Vagina (tissue), 2 donors: Measurements from ENCODE around the gene TMEM154. TPM values are rescaled to one million over a fixed set of nuclear protein-coding genes. Genes with fewer than 3 reads are reported as not detected.

Experiments
- DNase-seq, 2 donors: peaks; one replicate each; pipeline ENCODE4 v3.0.0-alpha.2; 2017; ENCODE audit errors: extremely low spot score in 2 of 2
- H3K27ac ChIP-seq: fragments of 200-600 bp; sonication (generic); one replicate; pipeline ENCODE4 v1.5.1; 2019
- H3K27me3 ChIP-seq: fragments of 200-600 bp; sonication (generic); one replicate; pipeline ENCODE4 v1.5.1; 2019
- H3K36me3 ChIP-seq, 2 donors: fragments of 200-600 bp; sonication (generic); one replicate each; pipeline ENCODE4 v1.5.1; 2017 to 2019
- H3K4me1 ChIP-seq: fragments of 200-600 bp; sonication (generic); one replicate; pipeline ENCODE4 v1.5.1; 2019
- H3K4me3 ChIP-seq, 2 donors: fragments of 200-600 bp; sonication (generic); 1 replicate in 1 of 2; 2 replicates in 1 of 2; pipeline ENCODE4 v1.5.1; 2016 to 2019
- H3K9me3 ChIP-seq: fragments of 200-600 bp; sonication (generic); one replicate; pipeline ENCODE4 v1.5.1; 2019
- POLR2A ChIP-seq, 2 donors: fragments of 450-650 bp; IDR thresholded peaks; one replicate each; pipeline ENCODE4 v1.6.1; 2017; ENCODE audit warnings: antibody characterized with exemption in 2 of 2, mild to moderate bottlenecking in 2 of 2, moderate library complexity in 2 of 2
- POLR2AphosphoS5 ChIP-seq, 2 donors: sonication (generic); formaldehyde crosslinking; IDR thresholded peaks; one replicate each; pipeline ENCODE4 v1.9.0; 2017; ENCODE audit warnings: antibody characterized with exemption in 2 of 2, mild to moderate bottlenecking in 2 of 2, low read depth in 1 of 2; ENCODE audit not compliant: insufficient read depth in 1 of 2
- intact Hi-C: fragments of 100-400 bp; cut with DNase I; formaldehyde crosslinking; loops from one replicate; pipeline ENCODE4 v1.15.1; 2023
- total RNA-seq: library from RNA; depleted of rRNA; stranded (reverse); fragments of >200 nt; gene quantifications from one replicate; pipeline ENCODE4 v1.2.3, GENCODE V29; 2016
- TF ChIP-seq, protein P1 (sequence below), 3 experiments: fragments of 450-650 bp in 2 of 3; fragments of 200-600 bp in 1 of 3; sonication (generic) in 1 of 3; IDR thresholded peaks; one replicate each; pipeline ENCODE4 v1.5.1; 2017 to 2019; ENCODE audit warnings: antibody characterized with exemption in 3 of 3, mild to moderate bottlenecking in 2 of 3, moderate library complexity in 2 of 3

Gene TMEM154
- total RNA-seq, 1 donor from 2014 or later, result 33.1 TPM

DNA sequence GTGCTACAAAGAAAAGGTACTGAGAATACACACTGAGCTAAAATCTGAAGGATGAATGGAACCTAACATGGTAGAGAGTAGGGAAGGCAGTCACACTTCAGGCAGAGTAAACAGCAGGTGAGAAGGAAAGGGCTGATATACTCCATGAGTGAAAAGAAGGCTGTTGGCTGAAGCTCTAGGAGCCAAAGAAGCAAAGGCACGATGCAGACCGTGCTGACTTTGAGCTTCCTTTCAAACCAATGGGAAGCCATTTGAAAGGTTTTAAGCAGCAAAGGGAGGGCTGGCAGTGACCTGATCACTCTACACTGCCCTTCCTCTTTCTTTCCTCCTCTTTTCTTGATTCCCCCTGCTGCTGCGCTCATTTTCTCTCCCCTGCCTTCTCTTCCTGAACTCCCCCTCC lies 66.4 kb downstream of the TMEM154 start:
- Histone ChIP-seq H3K27me3 (no peaks in the 10 kb centered on the region), H3K4me1 (no peaks in the 10 kb centered on the region), H3K27ac (no peak overlapping the region), H3K4me3 (no peak overlapping the region), H3K9me3 (no peaks in the 10 kb centered on the region), H3K36me3 (no peaks in the 10 kb centered on the region)
- no peak for TF ChIP-seq POLR2AphosphoS5 (IDR thresholded peaks at IDR 0.05; ENCODE audit: insufficient read depth in 1 of 2, low read depth in 1 of 2)
- TF ChIP-seq POLR2A (IDR thresholded peaks at IDR 0.05), result no peak
- TF ChIP-seq, protein P1, sequence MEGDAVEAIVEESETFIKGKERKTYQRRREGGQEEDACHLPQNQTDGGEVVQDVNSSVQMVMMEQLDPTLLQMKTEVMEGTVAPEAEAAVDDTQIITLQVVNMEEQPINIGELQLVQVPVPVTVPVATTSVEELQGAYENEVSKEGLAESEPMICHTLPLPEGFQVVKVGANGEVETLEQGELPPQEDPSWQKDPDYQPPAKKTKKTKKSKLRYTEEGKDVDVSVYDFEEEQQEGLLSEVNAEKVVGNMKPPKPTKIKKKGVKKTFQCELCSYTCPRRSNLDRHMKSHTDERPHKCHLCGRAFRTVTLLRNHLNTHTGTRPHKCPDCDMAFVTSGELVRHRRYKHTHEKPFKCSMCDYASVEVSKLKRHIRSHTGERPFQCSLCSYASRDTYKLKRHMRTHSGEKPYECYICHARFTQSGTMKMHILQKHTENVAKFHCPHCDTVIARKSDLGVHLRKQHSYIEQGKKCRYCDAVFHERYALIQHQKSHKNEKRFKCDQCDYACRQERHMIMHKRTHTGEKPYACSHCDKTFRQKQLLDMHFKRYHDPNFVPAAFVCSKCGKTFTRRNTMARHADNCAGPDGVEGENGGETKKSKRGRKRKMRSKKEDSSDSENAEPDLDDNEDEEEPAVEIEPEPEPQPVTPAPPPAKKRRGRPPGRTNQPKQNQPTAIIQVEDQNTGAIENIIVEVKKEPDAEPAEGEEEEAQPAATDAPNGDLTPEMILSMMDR (IDR thresholded peaks at IDR 0.05), result no peak
- intact Hi-C loops, result no loop called here
- peak in 1 of 2 donors; percentile 6 for DNase-seq

DNA sequence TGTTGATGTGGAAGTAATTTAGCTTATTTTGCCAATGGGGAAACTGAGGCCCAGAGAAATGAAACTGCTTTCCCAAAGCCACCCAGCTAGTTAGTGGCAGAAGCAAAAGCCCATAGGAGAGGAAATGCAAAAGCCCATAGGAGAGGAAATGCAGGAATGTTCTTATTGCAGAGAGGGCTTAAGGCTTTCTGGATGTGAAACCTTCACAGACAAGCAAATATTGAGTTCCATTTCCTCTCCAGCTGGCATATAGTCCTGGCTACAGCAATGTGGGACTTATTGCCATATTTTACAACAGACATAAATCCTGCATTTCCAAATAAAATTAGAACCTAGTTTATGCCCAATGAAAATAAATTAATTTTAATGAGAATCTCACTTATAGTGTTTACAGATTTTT lies 69.7 kb downstream of the TMEM154 start:
- H3K4me3 ChIP-seq, result no peak overlapping the region
- H3K27ac ChIP-seq, result no peak overlapping the region
- H3K27me3 ChIP-seq, result no peaks in the 10 kb centered on the region
- no peaks in the 10 kb centered on the region for H3K36me3 ChIP-seq
- no peak for DNase-seq
- TF ChIP-seq POLR2AphosphoS5 (IDR thresholded peaks at IDR 0.05; ENCODE audit: insufficient read depth in 1 of 2, low read depth in 1 of 2) (no peak), POLR2A (IDR thresholded peaks at IDR 0.05) (no peak)
- TF ChIP-seq, protein P1 (IDR thresholded peaks at IDR 0.05), result no peak
- H3K9me3 ChIP-seq, result no peaks in the 10 kb centered on the region
- intact Hi-C loops, result no loop called here
- H3K4me1 ChIP-seq, result peaks cover 8% of the 10 kb centered on the region

DNA sequence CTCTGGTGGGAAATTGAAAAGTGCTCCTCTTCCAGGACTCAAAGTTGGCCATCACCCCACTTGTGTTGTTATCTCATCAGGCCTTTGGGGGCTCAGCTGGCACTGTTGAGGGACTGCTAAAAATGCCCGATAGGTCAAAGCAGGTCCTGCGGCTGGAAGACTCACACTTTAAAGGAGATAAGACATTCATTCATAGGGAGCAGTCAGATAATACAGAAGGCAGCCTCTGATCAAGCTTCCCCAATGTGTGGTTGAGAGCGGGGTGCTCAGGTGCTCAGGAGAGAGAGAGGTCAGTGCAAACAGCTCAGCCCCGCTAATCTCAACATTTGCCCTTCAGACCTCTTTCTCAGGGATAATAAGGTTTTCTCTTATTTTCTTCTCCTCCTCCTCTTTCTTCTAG lies 70.3 kb downstream of the TMEM154 start:
- DNase-seq, result peak in 1 of 2 donors; percentile 77
- no peak for TF ChIP-seq POLR2A (IDR thresholded peaks at IDR 0.05)
- TF ChIP-seq, protein P1 (IDR thresholded peaks at IDR 0.05), result no peak
- TF ChIP-seq POLR2AphosphoS5 (IDR thresholded peaks at IDR 0.05; ENCODE audit: insufficient read depth in 1 of 2, low read depth in 1 of 2), result no peak
- intact Hi-C loops, result no loop called here
- Histone ChIP-seq H3K9me3 (no peaks in the 10 kb centered on the region), H3K36me3 (no peaks in the 10 kb centered on the region), H3K27ac (no peak overlapping the region), H3K4me3 (no peak overlapping the region), H3K27me3 (no peaks in the 10 kb centered on the region), H3K4me1 (peaks cover 8% of the 10 kb centered on the region)

DNA sequence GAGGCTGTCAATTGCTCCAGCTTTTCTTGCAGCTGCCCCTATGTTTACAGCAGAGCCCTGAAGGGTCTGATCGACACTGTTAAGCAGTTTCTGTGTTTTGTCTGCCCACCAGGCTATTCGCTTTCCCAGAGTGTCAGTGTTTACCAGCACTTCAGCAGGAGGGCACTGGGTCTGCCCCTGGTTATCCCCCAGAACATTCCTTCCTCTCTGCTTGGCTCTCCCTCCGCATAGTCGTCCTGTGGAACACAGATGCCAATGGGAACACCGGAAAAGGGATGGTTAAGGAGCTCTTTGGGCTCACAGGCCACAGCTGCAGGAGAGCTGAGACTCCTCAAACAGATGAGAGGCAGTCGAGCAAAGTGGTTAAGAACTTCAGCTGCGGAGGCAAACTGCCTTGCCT lies 72.6 kb downstream of the TMEM154 start:
- H3K36me3 ChIP-seq, result no peaks in the 10 kb centered on the region
- no peak overlapping the region for H3K4me3 ChIP-seq
- no peaks in the 10 kb centered on the region for H3K9me3 ChIP-seq
- H3K4me1 ChIP-seq, result peaks cover 8% of the 10 kb centered on the region
- H3K27ac ChIP-seq, result no peak overlapping the region
- intact Hi-C loops, result no loop called here
- no peaks in the 10 kb centered on the region for H3K27me3 ChIP-seq
- TF ChIP-seq, protein P1 (IDR thresholded peaks at IDR 0.05), result no peak
- TF ChIP-seq POLR2A (IDR thresholded peaks at IDR 0.05) (no peak), POLR2AphosphoS5 (IDR thresholded peaks at IDR 0.05; ENCODE audit: insufficient read depth in 1 of 2, low read depth in 1 of 2) (no peak)
- DNase-seq, result no peak

DNA sequence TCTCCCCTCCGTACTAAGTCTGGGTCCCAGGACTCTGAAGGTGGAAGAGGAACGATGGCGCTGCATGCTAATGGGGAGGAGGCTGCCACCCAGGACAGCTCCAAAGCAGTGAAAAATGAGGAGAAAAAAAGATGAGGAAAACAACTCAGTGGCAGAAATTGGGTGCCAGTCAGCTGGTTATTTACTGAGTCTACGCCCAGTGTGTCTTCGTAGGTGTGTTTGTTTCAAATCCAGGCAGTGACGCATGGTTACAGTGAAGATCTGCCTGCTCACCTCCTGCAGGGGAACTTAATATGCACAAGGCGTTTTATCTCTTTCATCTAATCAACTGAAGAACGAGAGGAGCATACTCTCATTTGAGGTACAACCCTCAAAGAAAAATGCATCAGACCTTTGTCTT lies 73.0 kb downstream of the TMEM154 start:
- peak in 1 of 2 donors; percentile 58 for DNase-seq
- H3K36me3 ChIP-seq, result no peaks in the 10 kb centered on the region
- H3K4me1 ChIP-seq, result peaks cover 8% of the 10 kb centered on the region
- TF ChIP-seq POLR2A (IDR thresholded peaks at IDR 0.05) (no peak), POLR2AphosphoS5 (IDR thresholded peaks at IDR 0.05; ENCODE audit: insufficient read depth in 1 of 2, low read depth in 1 of 2) (no peak)
- TF ChIP-seq, protein P1 (IDR thresholded peaks at IDR 0.05), result no peak
- H3K27ac ChIP-seq, result no peak overlapping the region
- intact Hi-C loops, result no loop called here
- no peaks in the 10 kb centered on the region for H3K27me3 ChIP-seq
- H3K9me3 ChIP-seq, result no peaks in the 10 kb centered on the region
- no peak overlapping the region for H3K4me3 ChIP-seq
